ENCODE data around the gene ASAP3. TPM values are rescaled to one million over a fixed set of nuclear protein-coding genes. Genes with fewer than 3 reads are reported as not detected.
"Not testable (repeated sequence)": the region's sequence is repeated elsewhere in the genome, so short reads cannot be mapped to it uniquely, and the experiment has no call there.

The ASAP3 gene
- total RNA-seq, 1 experiment from 2014 or later = 71.2 TPM

DNA sequence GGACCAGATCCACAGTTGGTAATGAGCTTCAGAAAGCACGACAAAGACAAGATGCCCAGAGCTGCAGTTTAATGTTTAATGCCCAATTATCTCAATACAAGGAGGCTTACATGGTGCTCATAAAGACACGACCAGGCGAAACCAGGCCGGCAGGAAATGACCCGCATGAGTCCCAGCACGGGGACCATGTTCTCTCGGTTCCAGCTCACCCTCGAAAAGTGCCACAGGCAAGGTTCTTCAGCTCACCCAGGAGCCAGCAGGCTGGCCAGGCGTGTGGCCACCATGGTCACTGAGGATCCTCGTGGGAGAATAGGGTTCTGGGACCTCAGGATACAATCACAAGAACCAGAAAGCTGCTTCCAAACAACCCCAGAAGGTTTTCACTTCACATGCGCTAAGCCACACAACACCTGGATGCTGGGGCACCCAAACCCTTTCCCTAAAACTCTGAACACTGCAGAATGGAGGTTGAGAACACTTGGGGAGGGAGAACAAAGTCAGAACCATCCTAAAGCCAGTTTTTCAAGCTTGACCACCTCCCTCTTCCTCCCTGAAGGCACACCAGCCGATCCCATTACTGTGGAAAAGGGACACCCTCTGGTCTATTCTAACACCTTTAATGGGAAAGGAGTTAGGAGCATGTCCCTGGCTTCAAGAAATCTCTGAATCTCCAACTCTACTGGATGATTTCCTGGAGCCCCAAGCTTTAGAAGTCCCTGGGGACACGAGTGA is 22.6 kb upstream of the ASAP3 start:
- H3K4me1 Mint-ChIP-seq = 0 out of 2 replicates have a peak, but pooled peaks cover 7% of the 10 kb centered on the region
- no peak overlapping the region for H3K4me3 Mint-ChIP-seq
- ChIA-PET POLR2A (interaction anchor here (1.0 kb wide), 1 partner anchor 9 kb away, joined by 5 read pairs; no protein-coding TSS in a partner anchor), CTCF (interaction anchor here (0.8 to 6.1 kb wide), 5 partner anchors 10 to 151 kb away, joined by 3 to 58 read pairs (median 8); partner anchors contain the start of gene E2F2)
- ATAC-seq (no peak), DNase-seq (ENCODE audit: low spot score) (no peak)
- TF ChIP-seq FOXP1 (CRISPR knock-in tag; IDR thresholded peaks at IDR 0.05; ENCODE audit: borderline replicate concordance) = no peak
- no peak for TF ChIP-seq MYBL2 (CRISPR knock-in tag; IDR thresholded peaks at IDR 0.05)
- TF ChIP-seq ZNF317 (CRISPR knock-in tag; IDR thresholded peaks at IDR 0.05; ENCODE audit: borderline replicate concordance, low read depth) = no peak
- TF ChIP-seq, protein P1, sequence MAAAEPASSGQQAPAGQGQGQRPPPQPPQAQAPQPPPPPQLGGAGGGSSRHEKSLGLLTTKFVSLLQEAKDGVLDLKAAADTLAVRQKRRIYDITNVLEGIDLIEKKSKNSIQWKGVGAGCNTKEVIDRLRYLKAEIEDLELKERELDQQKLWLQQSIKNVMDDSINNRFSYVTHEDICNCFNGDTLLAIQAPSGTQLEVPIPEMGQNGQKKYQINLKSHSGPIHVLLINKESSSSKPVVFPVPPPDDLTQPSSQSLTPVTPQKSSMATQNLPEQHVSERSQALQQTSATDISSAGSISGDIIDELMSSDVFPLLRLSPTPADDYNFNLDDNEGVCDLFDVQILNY (CRISPR knock-in tag; IDR thresholded peaks at IDR 0.05) = no peak
- no peak for TF ChIP-seq AFF4 (CRISPR knock-in tag; IDR thresholded peaks at IDR 0.05; ENCODE audit: borderline replicate concordance)
- TF ChIP-seq, protein P2, sequence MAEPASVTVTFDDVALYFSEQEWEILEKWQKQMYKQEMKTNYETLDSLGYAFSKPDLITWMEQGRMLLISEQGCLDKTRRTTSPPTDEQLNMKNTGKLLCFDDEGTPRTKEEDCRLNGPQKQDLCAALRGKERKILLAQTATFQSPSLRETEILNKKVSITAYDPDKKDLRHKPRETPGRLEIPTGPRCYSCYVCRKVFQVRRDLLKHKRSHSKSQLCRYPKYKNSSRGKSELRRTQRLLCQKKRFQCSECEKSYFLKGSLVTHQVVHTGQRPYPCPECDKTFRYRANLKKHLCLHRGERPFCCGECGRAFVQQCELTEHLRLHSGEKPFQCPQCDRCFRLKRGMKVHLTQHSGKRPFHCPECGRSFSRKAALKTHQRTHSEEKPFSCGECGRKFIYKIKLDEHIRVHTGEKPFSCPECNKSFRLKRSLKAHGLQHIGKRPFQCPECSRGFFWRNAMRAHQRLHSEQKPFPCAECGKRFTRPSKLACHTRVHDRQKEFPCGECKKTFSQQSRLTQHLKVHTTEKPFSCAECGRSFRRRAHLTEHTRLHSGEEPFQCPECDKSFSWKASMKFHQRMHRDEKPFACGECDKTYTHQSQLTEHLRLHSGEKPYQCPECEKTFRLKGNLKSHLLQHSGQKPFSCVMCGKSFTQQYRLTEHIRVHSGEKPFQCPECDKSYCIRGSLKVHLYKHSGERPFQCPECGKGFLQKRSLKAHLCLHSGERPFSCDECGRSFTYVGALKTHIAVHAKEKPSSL (CRISPR knock-in tag; conservative IDR thresholded peaks at IDR 0.05) = no peak
- TF ChIP-seq CREB1 (CRISPR knock-in tag; IDR thresholded peaks at IDR 0.05) = no peak
- TF ChIP-seq, protein P3, sequence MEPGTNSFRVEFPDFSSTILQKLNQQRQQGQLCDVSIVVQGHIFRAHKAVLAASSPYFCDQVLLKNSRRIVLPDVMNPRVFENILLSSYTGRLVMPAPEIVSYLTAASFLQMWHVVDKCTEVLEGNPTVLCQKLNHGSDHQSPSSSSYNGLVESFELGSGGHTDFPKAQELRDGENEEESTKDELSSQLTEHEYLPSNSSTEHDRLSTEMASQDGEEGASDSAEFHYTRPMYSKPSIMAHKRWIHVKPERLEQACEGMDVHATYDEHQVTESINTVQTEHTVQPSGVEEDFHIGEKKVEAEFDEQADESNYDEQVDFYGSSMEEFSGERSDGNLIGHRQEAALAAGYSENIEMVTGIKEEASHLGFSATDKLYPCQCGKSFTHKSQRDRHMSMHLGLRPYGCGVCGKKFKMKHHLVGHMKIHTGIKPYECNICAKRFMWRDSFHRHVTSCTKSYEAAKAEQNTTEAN (CRISPR knock-in tag; IDR thresholded peaks at IDR 0.05) = no peak
- H3K9me3 Mint-ChIP-seq = no peaks in the 10 kb centered on the region
- no peaks in the 10 kb centered on the region; the same call in none of the 2 replicates for H3K27me3 Mint-ChIP-seq (ENCODE audit: low read depth)
- 0 out of 2 replicates have a peak overlapping the region, but pooled peaks have one; percentile 11 for H3K27ac Mint-ChIP-seq
- H3K36me3 Mint-ChIP-seq = no peaks in the 10 kb centered on the region

- DNase-seq (ENCODE audit: low spot score) (no peak), ATAC-seq (no peak)
- H3K36me3 Mint-ChIP-seq = no peaks in the 10 kb centered on the region
- H3K4me1 Mint-ChIP-seq = 0 out of 2 replicates have a peak, but pooled peaks cover 7% of the 10 kb centered on the region
- POLR2A ChIA-PET = interaction anchor here (1.0 kb wide), 1 partner anchor 9 kb away, joined by 5 read pairs; no protein-coding TSS in a partner anchor
- TF ChIP-seq HMGXB4 (CRISPR knock-in tag; IDR thresholded peaks at IDR 0.05) (no peak), FOXK1 (CRISPR knock-in tag; IDR thresholded peaks at IDR 0.05) (no peak), HMGA2 (CRISPR knock-in tag; IDR thresholded peaks at IDR 0.05) (no peak), ZNF671 (CRISPR knock-in tag; IDR thresholded peaks at IDR 0.05) (no peak), ETV6 (CRISPR knock-in tag; IDR thresholded peaks at IDR 0.05) (no peak)
- TF ChIP-seq, protein P4, sequence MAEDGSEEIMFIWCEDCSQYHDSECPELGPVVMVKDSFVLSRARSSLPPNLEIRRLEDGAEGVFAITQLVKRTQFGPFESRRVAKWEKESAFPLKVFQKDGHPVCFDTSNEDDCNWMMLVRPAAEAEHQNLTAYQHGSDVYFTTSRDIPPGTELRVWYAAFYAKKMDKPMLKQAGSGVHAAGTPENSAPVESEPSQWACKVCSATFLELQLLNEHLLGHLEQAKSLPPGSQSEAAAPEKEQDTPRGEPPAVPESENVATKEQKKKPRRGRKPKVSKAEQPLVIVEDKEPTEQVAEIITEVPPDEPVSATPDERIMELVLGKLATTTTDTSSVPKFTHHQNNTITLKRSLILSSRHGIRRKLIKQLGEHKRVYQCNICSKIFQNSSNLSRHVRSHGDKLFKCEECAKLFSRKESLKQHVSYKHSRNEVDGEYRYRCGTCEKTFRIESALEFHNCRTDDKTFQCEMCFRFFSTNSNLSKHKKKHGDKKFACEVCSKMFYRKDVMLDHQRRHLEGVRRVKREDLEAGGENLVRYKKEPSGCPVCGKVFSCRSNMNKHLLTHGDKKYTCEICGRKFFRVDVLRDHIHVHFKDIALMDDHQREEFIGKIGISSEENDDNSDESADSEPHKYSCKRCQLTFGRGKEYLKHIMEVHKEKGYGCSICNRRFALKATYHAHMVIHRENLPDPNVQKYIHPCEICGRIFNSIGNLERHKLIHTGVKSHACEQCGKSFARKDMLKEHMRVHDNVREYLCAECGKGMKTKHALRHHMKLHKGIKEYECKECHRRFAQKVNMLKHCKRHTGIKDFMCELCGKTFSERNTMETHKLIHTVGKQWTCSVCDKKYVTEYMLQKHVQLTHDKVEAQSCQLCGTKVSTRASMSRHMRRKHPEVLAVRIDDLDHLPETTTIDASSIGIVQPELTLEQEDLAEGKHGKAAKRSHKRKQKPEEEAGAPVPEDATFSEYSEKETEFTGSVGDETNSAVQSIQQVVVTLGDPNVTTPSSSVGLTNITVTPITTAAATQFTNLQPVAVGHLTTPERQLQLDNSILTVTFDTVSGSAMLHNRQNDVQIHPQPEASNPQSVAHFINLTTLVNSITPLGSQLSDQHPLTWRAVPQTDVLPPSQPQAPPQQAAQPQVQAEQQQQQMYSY (CRISPR knock-in tag; IDR thresholded peaks at IDR 0.05) = no peak
- TF ChIP-seq, protein P5, sequence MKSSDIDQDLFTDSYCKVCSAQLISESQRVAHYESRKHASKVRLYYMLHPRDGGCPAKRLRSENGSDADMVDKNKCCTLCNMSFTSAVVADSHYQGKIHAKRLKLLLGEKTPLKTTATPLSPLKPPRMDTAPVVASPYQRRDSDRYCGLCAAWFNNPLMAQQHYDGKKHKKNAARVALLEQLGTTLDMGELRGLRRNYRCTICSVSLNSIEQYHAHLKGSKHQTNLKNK (CRISPR knock-in tag; IDR thresholded peaks at IDR 0.05) = no peak
- CTCF ChIA-PET = interaction anchor here (0.8 to 6.1 kb wide), 3 partner anchors 9 to 152 kb away, joined by 4 to 58 read pairs (median 4); no protein-coding TSS in a partner anchor
- H3K27me3 Mint-ChIP-seq (ENCODE audit: low read depth) = no peaks in the 10 kb centered on the region; the same call in none of the 2 replicates
- H3K27ac Mint-ChIP-seq = no peak overlapping the region
- no peak overlapping the region for H3K4me3 Mint-ChIP-seq
- no peaks in the 10 kb centered on the region for H3K9me3 Mint-ChIP-seq
These were observed 21.9 kb upstream of the ASAP3 start for GRCh38 chr1:23505851-23506250.

DNA sequence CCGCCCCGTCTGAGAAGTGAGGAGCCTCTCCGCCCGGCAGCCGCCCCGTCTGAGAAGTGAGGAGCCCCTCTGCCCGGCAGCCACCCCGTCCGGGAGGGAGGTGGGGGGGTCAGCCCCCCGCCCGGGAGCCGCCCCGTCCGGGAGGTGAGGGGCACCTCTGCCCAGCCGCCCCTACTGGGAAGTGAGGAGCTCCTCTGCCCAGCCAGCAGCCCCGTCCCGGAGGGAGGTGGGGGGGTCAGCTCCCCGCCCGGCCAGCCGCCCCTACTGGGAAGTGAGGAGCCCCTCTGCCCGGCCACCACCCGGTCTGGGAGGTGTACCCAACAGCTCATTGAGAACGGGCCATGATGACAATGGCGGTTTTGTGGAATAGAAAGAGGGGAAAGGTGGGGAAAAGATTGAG is 20.2 kb upstream of the ASAP3 start:
- POLR2A ChIA-PET = interaction anchor here (1.1 kb wide), 1 partner anchor 26 kb away, joined by 3 read pairs; the partner anchor contains the start of gene E2F2

More for the DNA sequence above, 20.2 kb upstream of the ASAP3 start:
- not testable (repeated sequence) for DNase-seq (ENCODE audit: low spot score); H3K27me3 Mint-ChIP-seq (ENCODE audit: low read depth); H3K36me3 Mint-ChIP-seq; H3K27ac Mint-ChIP-seq; ATAC-seq; H3K9me3 Mint-ChIP-seq; H3K4me3 Mint-ChIP-seq
- CTCF ChIA-PET = interaction anchor here (0.6 kb wide), 1 partner anchor 50 kb away, joined by 3 read pairs; no protein-coding TSS in a partner anchor
- peaks cover 13% of the 10 kb centered on the region for H3K4me1 Mint-ChIP-seq

Measured in WTC11 (cell line).